IMR-90 (cell line): ENCODE data around the gene ZNFX1.

Experiments used
- BHLHE40 ChIP-seq: fragments of 150-350 bp; IDR thresholded peaks from 2 replicates; pipeline ENCODE4 v1.6.1; 2016; ENCODE audit warnings: mild to moderate bottlenecking, low read depth, low read length
- CHD1 ChIP-seq: IDR thresholded peaks from 2 replicates; pipeline ENCODE4 v1.6.1; 2012; ENCODE audit warnings: low read depth, low read length, improper control_type of control experiment
- FOS ChIP-seq: fragments of 150-350 bp; IDR thresholded peaks from 2 replicates; pipeline ENCODE4 v1.6.1; 2016; ENCODE audit warnings: low read depth, low read length
- MAZ ChIP-seq: IDR thresholded peaks from 2 replicates; pipeline ENCODE4 v1.6.1; 2012; ENCODE audit warnings: low read depth, mild to moderate bottlenecking, low read length, improper control_type of control experiment, moderate library complexity, borderline replicate concordance
- MXI1 ChIP-seq: IDR thresholded peaks from 2 replicates; pipeline ENCODE4 v1.6.1; 2012; ENCODE audit warnings: low read depth, mild to moderate bottlenecking, low read length, moderate library complexity, borderline replicate concordance
- NFE2L2 ChIP-seq: fragments of 150-350 bp; IDR thresholded peaks from 2 replicates; pipeline ENCODE4 v1.6.1; 2016; ENCODE audit warnings: low read depth, mild to moderate bottlenecking, low read length
- POLR2A ChIP-seq: IDR thresholded peaks from 2 replicates; pipeline ENCODE4 v1.6.1; 2012; ENCODE audit warnings: mild to moderate bottlenecking, low read depth, low read length
- RAD21 ChIP-seq: IDR thresholded peaks from 2 replicates; pipeline ENCODE4 v1.6.1; 2012; ENCODE audit warnings: low read length, improper control_type of control experiment
- RCOR1 ChIP-seq: IDR thresholded peaks from 2 replicates; pipeline ENCODE4 v1.6.1; 2012; ENCODE audit warnings: mild to moderate bottlenecking, low read length, improper control_type of control experiment; ENCODE audit not compliant: insufficient replicate concordance
- RFX5 ChIP-seq: IDR thresholded peaks from 2 replicates; pipeline ENCODE4 v1.8.0; 2012; ENCODE audit warnings: low read depth, mild to moderate bottlenecking, low read length, moderate library complexity
- SMC3 ChIP-seq: fragments of 150-350 bp; IDR thresholded peaks from 2 replicates; pipeline ENCODE4 v1.6.1; 2016; ENCODE audit warnings: low read depth, mild to moderate bottlenecking, antibody characterized with exemption, low read length, moderate library complexity
- TF ChIP-seq, protein P1 (sequence below): conservative IDR thresholded peaks from 2 replicates; pipeline ENCODE4 v1.5.1; 2012; ENCODE audit warnings: mild to moderate bottlenecking, low read depth, low read length, improper control_type of control experiment
- TF ChIP-seq, protein P2 (sequence below): fragments of 150-350 bp; IDR thresholded peaks from 2 replicates; pipeline ENCODE4 v1.6.1; 2016; ENCODE audit warnings: low read depth, mild to moderate bottlenecking, low read length, moderate library complexity, borderline replicate concordance

DNA sequence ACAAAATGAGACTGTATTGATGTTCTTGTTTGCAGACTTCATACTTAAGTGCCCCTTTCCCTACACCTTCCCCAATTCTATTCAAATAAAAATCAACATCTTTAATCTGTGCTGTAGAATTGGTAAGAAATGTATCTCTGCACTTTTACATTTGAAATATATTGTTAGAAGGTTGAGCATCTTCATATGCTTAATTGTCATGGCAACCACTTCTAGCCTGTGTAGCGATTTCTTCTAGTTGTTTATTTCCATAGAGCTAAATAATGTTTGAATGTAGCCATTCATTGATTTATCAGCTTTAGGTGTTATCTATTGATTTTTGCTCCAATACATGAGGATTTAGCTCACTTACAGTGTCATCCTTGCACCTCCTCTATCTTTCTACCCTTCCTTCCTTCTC, 37.7 kb upstream of the ZNFX1 start:
- TF ChIP-seq, protein P1, sequence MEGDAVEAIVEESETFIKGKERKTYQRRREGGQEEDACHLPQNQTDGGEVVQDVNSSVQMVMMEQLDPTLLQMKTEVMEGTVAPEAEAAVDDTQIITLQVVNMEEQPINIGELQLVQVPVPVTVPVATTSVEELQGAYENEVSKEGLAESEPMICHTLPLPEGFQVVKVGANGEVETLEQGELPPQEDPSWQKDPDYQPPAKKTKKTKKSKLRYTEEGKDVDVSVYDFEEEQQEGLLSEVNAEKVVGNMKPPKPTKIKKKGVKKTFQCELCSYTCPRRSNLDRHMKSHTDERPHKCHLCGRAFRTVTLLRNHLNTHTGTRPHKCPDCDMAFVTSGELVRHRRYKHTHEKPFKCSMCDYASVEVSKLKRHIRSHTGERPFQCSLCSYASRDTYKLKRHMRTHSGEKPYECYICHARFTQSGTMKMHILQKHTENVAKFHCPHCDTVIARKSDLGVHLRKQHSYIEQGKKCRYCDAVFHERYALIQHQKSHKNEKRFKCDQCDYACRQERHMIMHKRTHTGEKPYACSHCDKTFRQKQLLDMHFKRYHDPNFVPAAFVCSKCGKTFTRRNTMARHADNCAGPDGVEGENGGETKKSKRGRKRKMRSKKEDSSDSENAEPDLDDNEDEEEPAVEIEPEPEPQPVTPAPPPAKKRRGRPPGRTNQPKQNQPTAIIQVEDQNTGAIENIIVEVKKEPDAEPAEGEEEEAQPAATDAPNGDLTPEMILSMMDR, result no peak
- no peak for TF ChIP-seq MAZ
- TF ChIP-seq FOS, result no peak
- no peak for TF ChIP-seq RFX5
- TF ChIP-seq POLR2A, result no peak
- TF ChIP-seq, protein P2, sequence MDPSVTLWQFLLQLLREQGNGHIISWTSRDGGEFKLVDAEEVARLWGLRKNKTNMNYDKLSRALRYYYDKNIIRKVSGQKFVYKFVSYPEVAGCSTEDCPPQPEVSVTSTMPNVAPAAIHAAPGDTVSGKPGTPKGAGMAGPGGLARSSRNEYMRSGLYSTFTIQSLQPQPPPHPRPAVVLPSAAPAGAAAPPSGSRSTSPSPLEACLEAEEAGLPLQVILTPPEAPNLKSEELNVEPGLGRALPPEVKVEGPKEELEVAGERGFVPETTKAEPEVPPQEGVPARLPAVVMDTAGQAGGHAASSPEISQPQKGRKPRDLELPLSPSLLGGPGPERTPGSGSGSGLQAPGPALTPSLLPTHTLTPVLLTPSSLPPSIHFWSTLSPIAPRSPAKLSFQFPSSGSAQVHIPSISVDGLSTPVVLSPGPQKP, result no peak
- TF ChIP-seq CHD1, result no peak
- no peak for TF ChIP-seq RAD21
- no peak for TF ChIP-seq NFE2L2
- no peak for TF ChIP-seq MXI1
- TF ChIP-seq BHLHE40, result no peak
- no peak for TF ChIP-seq SMC3
- no peak for TF ChIP-seq RCOR1
